Vagina (tissue), 2 donors: ENCODE measurements around the gene MYH11. TPM values are rescaled to one million over a fixed set of nuclear protein-coding genes. Genes with fewer than 3 reads are reported as not detected.

ENCODE experiments used
- DNase-seq, 2 donors: peaks; one replicate each; pipeline ENCODE4 v3.0.0-alpha.2; 2017; ENCODE audit errors: extremely low spot score in 2 of 2
- H3K27ac ChIP-seq: fragments of 200-600 bp; sonication (generic); one replicate; pipeline ENCODE4 v1.5.1; 2019
- H3K27me3 ChIP-seq: fragments of 200-600 bp; sonication (generic); one replicate; pipeline ENCODE4 v1.5.1; 2019
- H3K36me3 ChIP-seq, 2 donors: fragments of 200-600 bp; sonication (generic); one replicate each; pipeline ENCODE4 v1.5.1; 2017 to 2019
- H3K4me1 ChIP-seq: fragments of 200-600 bp; sonication (generic); one replicate; pipeline ENCODE4 v1.5.1; 2019
- H3K4me3 ChIP-seq, 2 donors: fragments of 200-600 bp; sonication (generic); 1 replicate in 1 of 2; 2 replicates in 1 of 2; pipeline ENCODE4 v1.5.1; 2016 to 2019
- H3K9me3 ChIP-seq: fragments of 200-600 bp; sonication (generic); one replicate; pipeline ENCODE4 v1.5.1; 2019
- CTCF ChIP-seq, 3 experiments: fragments of 450-650 bp in 2 of 3; fragments of 200-600 bp in 1 of 3; sonication (generic) in 1 of 3; IDR thresholded peaks; one replicate each; pipeline ENCODE4 v1.5.1; 2017 to 2019; ENCODE audit warnings: antibody characterized with exemption in 3 of 3, mild to moderate bottlenecking in 2 of 3, moderate library complexity in 2 of 3
- POLR2A ChIP-seq, 2 donors: fragments of 450-650 bp; IDR thresholded peaks; one replicate each; pipeline ENCODE4 v1.6.1; 2017; ENCODE audit warnings: antibody characterized with exemption in 2 of 2, mild to moderate bottlenecking in 2 of 2, moderate library complexity in 2 of 2
- POLR2AphosphoS5 ChIP-seq, 2 donors: sonication (generic); formaldehyde crosslinking; IDR thresholded peaks; one replicate each; pipeline ENCODE4 v1.9.0; 2017; ENCODE audit warnings: antibody characterized with exemption in 2 of 2, mild to moderate bottlenecking in 2 of 2, low read depth in 1 of 2; ENCODE audit not compliant: insufficient read depth in 1 of 2
- intact Hi-C: fragments of 100-400 bp; cut with DNase I; formaldehyde crosslinking; loops from one replicate; pipeline ENCODE4 v1.15.1; 2023
- total RNA-seq: library from RNA; depleted of rRNA; stranded (reverse); fragments of >200 nt; gene quantifications from one replicate; pipeline ENCODE4 v1.2.3, GENCODE V29; 2016

The MYH11 gene
- 822 TPM for total RNA-seq

- intact Hi-C loops = loop anchor here (5.0 kb wide), 1 partner anchor 90 kb away; the partner anchor contains the start of gene ABCC1
- DNase-seq = no peak
- H3K4me1 ChIP-seq = peaks cover 22% of the 10 kb centered on the region
Observed at GRCh38 chr16:15856901-15857698, at the start of gene MYH11. MYH11 (minus strand) TSS chr16:15857028; CDS start chr16:15838252, 18,776 bp downstream.

GRCh38 chr16:15906439-15906838, 49.6 kb upstream of the MYH11 start:
- TF ChIP-seq POLR2A (IDR thresholded peaks at IDR 0.05) (no peak), POLR2AphosphoS5 (IDR thresholded peaks at IDR 0.05; ENCODE audit: insufficient read depth in 1 of 2, low read depth in 1 of 2) (no peak), CTCF (IDR thresholded peaks at IDR 0.05) (no peak)
- Histone ChIP-seq H3K36me3 (no peaks in the 10 kb centered on the region), H3K27ac (no peak overlapping the region), H3K27me3 (no peaks in the 10 kb centered on the region), H3K4me3 (no peak overlapping the region), H3K4me1 (no peaks in the 10 kb centered on the region), H3K9me3 (no peaks in the 10 kb centered on the region)
- DNase-seq = no peak
- intact Hi-C loops = no loop called here

More at GRCh38 chr16:15856901-15857698, at the start of gene MYH11:
- peak within 1 kb of the TSS; percentile 53 for H3K27ac ChIP-seq
- TF ChIP-seq POLR2AphosphoS5 (IDR thresholded peaks at IDR 0.05; ENCODE audit: insufficient read depth in 1 of 2, low read depth in 1 of 2) = peak in 1 of 2 donors; percentile 80
- TF ChIP-seq POLR2A (IDR thresholded peaks at IDR 0.05) = no peak
- no peaks in the 10 kb centered on the region for H3K36me3 ChIP-seq
- H3K4me3 ChIP-seq = peak within 1 kb of the TSS; percentile 36 to 48
- H3K27me3 ChIP-seq = no peaks in the 10 kb centered on the region
- H3K9me3 ChIP-seq = no peaks in the 10 kb centered on the region

GRCh38 chr16:15903960-15904359, 47.1 kb upstream of the MYH11 start:
- Histone ChIP-seq H3K27me3 (no peaks in the 10 kb centered on the region), H3K4me3 (no peak overlapping the region), H3K36me3 (no peaks in the 10 kb centered on the region), H3K27ac (no peak overlapping the region), H3K9me3 (no peaks in the 10 kb centered on the region), H3K4me1 (peaks cover 4% of the 10 kb centered on the region)
- intact Hi-C loops = no loop called here
- TF ChIP-seq CTCF (IDR thresholded peaks at IDR 0.05) = no peak
- TF ChIP-seq POLR2AphosphoS5 (IDR thresholded peaks at IDR 0.05; ENCODE audit: insufficient read depth in 1 of 2, low read depth in 1 of 2) = no peak
- TF ChIP-seq POLR2A (IDR thresholded peaks at IDR 0.05) = no peak
- no peak for DNase-seq

GRCh38 chr16:15900901-15901500, 44.2 kb upstream of the MYH11 start:
- no peaks in the 10 kb centered on the region for H3K9me3 ChIP-seq
- no peaks in the 10 kb centered on the region for H3K36me3 ChIP-seq
- H3K27ac ChIP-seq = peak overlapping the region; percentile 36
- DNase-seq = no peak
- peaks cover 4% of the 10 kb centered on the region for H3K4me1 ChIP-seq
- TF ChIP-seq CTCF (IDR thresholded peaks at IDR 0.05) (no peak), POLR2A (IDR thresholded peaks at IDR 0.05) (no peak), POLR2AphosphoS5 (IDR thresholded peaks at IDR 0.05; ENCODE audit: insufficient read depth in 1 of 2, low read depth in 1 of 2) (peak in 1 of 2 donors; percentile 89)
- H3K4me3 ChIP-seq = no peak overlapping the region
- intact Hi-C loops = no loop called here
- no peaks in the 10 kb centered on the region for H3K27me3 ChIP-seq

GRCh38 chr16:15900357-15900756, 43.5 kb upstream of the MYH11 start:
- Histone ChIP-seq H3K27ac (peak overlapping the region; percentile 36), H3K9me3 (no peaks in the 10 kb centered on the region), H3K27me3 (no peaks in the 10 kb centered on the region), H3K4me1 (peaks cover 4% of the 10 kb centered on the region), H3K36me3 (no peaks in the 10 kb centered on the region), H3K4me3 (no peak overlapping the region)
- no peak for TF ChIP-seq POLR2A (IDR thresholded peaks at IDR 0.05)
- no peak for TF ChIP-seq POLR2AphosphoS5 (IDR thresholded peaks at IDR 0.05; ENCODE audit: insufficient read depth in 1 of 2, low read depth in 1 of 2)
- no peak for TF ChIP-seq CTCF (IDR thresholded peaks at IDR 0.05)
- intact Hi-C loops = no loop called here
- no peak for DNase-seq
